HL-60/S4 (cell line): ENCODE data around the gene PPP2R1B.

Experiments
- in situ Hi-C: fragments of 300-500 bp; cut with MboI; formaldehyde crosslinking; loops from 2 replicates; pipeline ENCODE4 v1.14.3; 2022; ENCODE audit warnings: low sequenced_read_pairs

PPP2R1B gene

DNA sequence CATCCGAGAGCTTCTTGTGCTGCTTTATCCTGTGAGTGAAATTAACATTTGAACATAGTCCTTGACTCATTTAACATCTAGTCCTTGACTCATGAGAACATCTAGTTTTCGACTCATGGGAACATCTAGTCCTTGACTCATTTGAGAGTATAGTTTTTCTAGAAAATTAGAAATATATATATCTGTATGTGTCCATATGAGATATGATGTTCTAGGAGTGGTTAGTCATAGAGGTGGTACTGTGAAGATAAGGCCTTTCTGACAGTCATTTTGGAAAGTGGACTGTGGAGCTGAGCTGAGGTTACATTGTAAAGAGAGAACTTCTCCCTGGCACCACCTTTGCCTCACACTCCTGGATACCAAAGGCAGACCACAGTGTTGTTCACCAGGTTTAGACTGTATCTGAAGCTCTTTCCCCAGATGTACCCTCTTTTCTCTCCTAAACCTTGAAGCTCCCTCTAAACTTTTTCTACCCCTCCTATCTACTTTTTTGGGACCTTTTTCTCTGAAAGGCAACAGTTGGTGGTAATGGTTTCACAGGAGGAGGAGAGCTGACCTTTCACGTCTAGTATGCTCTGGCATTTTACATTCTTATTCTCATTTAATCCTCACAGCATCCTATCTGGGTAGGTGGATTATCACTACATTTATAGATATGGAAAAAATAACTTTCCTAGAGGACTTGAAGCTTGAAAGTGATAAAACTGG is 67.2 kb downstream of the PPP2R1B start:
- in situ Hi-C loops: no loop called here

DNA sequence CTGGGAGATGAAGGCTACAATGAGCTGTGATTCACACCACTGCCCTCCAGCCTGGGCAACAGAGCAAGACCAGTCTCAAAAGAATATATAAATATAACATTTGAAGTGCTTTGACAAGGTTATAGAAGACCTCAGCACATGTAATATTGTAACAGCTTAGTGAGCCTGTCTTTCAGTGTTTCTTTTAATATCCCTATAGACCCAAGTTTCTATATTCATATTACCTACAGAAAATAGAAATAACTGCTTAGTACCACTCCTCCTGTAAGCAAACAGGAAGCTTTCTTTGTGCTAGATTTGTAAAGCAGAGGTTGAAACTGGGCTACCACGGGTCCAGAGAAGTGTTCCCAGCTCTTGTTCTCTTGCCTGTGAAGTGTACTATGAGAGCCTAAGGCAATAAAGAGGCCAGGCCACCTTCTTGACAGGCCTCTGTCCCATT is 68.2 kb downstream of the PPP2R1B start:
- in situ Hi-C loops: no loop called here

DNA sequence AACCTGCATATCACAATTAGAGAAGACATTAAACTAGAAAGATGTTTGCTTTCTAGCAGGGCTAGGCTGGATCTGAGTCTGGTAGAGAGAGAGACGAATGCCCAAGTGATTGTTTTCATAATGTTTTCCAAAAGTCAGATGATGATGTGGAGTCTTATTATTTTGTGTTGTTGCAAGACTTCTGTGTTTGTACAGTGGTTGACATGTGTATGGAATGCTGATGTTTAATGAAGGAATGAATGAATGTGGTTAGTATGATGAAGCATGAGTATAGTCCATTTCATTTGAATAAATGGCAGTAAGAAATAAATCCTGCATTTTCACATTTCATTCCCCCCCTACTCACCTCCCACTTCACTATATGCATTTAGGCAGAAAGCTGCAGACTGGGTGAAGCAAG is 69.6 kb downstream of the PPP2R1B start:
- in situ Hi-C loops: no loop called here

- in situ Hi-C loops: no loop called here
Observed at GRCh38 chr11:111694851-111695250, 71.3 kb downstream of the PPP2R1B start.

GRCh38 chr11:111693224-111693937 is 72.8 kb downstream of the PPP2R1B start:
- in situ Hi-C loops: no loop called here

GRCh38 chr11:111691741-111692140 is 74.4 kb downstream of the PPP2R1B start:
- in situ Hi-C loops: no loop called here

DNA sequence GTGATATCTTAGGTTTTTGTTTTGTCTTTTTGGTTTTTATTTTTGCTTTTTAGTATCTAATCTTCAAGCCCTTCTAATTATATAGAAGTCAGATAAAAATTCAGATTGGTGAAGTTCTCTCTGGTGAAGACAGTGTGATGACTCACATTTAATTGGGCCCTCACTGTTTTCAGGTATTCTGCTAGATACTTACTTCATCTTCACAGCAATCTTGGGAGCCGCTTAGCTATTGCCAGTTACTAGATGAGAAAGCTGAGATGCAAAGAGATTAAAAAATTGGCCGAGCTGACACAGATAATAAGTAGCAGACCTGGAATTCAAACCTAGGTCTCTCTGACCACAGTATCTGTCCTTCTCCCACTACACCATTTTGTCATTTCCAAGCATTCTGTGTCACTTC is 75.0 kb downstream of the PPP2R1B start:
- in situ Hi-C loops: no loop called here

- in situ Hi-C loops: no loop called here
Observed at GRCh38 chr11:111688013-111688412, 78.2 kb downstream of the PPP2R1B start.

- in situ Hi-C loops: no loop called here
Observed at GRCh38 chr11:111684251-111684650, 81.9 kb downstream of the PPP2R1B start.

DNA sequence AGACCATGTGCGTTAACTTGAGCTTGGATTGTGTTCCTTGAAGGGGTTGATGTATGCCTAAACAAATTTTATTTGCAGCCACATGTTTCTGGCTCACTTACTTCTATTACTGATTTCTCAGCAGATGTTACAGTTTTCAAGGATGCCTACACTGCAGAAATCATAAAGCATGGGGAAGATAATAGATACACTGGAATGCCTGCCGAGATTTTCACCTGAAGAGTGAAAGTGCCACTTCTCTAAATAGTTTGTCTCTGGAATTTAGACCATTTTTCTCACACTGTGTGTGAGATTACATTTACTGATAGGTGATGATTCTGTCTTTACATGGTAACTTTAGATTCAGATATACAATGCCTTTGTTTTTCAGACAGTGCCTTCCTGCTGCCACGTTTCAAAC is 82.4 kb downstream of the PPP2R1B start:
- in situ Hi-C loops: no loop called here

- in situ Hi-C loops: no loop called here
Observed at GRCh38 chr11:111680486-111681175, 85.6 kb downstream of the PPP2R1B start.
